Gastroesophageal sphincter (tissue), 4 donors: ENCODE results near the gene NPHP4. TPM values are rescaled to one million over a fixed set of nuclear protein-coding genes. Genes with fewer than 3 reads are reported as not detected.

Source experiments
- ATAC-seq: fragments of 150-250 bp; one replicate; pipeline ENCODE4 v1.9.1; 2016; ENCODE audit warnings: mild to moderate bottlenecking, moderate library complexity
- H3K27ac ChIP-seq, 4 donors: fragments of 200-600 bp; sonication (generic) in 3 of 4; 1 replicate in 3 of 4; 2 replicates in 1 of 4; pipeline ENCODE4 v1.5.1; 2016 to 2019
- H3K27me3 ChIP-seq: fragments of 200-600 bp; sonication (generic); one replicate; pipeline ENCODE4 v1.5.1; 2019
- H3K36me3 ChIP-seq, 2 donors: fragments of 200-600 bp; sonication (generic); one replicate each; pipeline ENCODE4 v1.5.1; 2019; ENCODE audit warnings: control low read depth in 1 of 2
- H3K4me1 ChIP-seq, 3 donors: fragments of 200-600 bp; sonication (generic); 1 replicate in 2 of 3; 2 replicates in 1 of 3; pipeline ENCODE4 v1.5.1; 2016 to 2019; ENCODE audit warnings: control low read depth in 2 of 3
- H3K4me3 ChIP-seq, 2 donors: fragments of 200-600 bp; sonication (generic); one replicate each; pipeline ENCODE4 v1.5.1; 2019; ENCODE audit warnings: mild to moderate bottlenecking in 1 of 2, moderate library complexity in 1 of 2
- H3K9me3 ChIP-seq, 3 donors: fragments of 200-600 bp; sonication (generic); one replicate each; pipeline ENCODE4 v1.5.1; 2017 to 2019; ENCODE audit warnings: control low read depth in 2 of 3
- EP300 ChIP-seq: sonication (generic); formaldehyde crosslinking; IDR thresholded peaks from one replicate; pipeline ENCODE4 v1.6.1; 2017; ENCODE audit warnings: antibody characterized with exemption, mild to moderate bottlenecking
- POLR2A ChIP-seq, 2 donors: fragments of 450-650 bp; IDR thresholded peaks; one replicate each; pipeline ENCODE4 v1.6.1; 2017; ENCODE audit warnings: antibody characterized with exemption in 2 of 2, mild to moderate bottlenecking in 2 of 2, moderate library complexity in 1 of 2
- POLR2AphosphoS5 ChIP-seq: sonication (generic); formaldehyde crosslinking; IDR thresholded peaks from one replicate; pipeline ENCODE4 v1.6.1; 2017; ENCODE audit warnings: antibody characterized with exemption
- WGBS, 2 donors: methylation state at CpG; one replicate each; pipeline ENCODE4 v1.1.5; 2018; ENCODE audit warnings: low coverage in 1 of 2; 5-methylcytosine and 5-hydroxymethylcytosine counted together
- total RNA-seq, 4 donors: library from RNA; depleted of rRNA; stranded (reverse); fragments of >200 nt; gene quantifications; one replicate each; pipeline ENCODE4 v1.1.0, GENCODE V29; 2016
- TF ChIP-seq, protein P1 (sequence below), 4 experiments: fragments of 200-600 bp in 2 of 4; fragments of 450-650 bp in 2 of 4; sonication (generic) in 1 of 4; IDR thresholded peaks; one replicate each; pipeline ENCODE4 v1.5.1; 2017 to 2019; ENCODE audit warnings: antibody characterized with exemption in 4 of 4, mild to moderate bottlenecking in 2 of 4, moderate library complexity in 2 of 4

NPHP4 gene
- total RNA-seq, 4 donors from 2014 or later = 5.7 to 9.7 (median 6.2) TPM

DNA sequence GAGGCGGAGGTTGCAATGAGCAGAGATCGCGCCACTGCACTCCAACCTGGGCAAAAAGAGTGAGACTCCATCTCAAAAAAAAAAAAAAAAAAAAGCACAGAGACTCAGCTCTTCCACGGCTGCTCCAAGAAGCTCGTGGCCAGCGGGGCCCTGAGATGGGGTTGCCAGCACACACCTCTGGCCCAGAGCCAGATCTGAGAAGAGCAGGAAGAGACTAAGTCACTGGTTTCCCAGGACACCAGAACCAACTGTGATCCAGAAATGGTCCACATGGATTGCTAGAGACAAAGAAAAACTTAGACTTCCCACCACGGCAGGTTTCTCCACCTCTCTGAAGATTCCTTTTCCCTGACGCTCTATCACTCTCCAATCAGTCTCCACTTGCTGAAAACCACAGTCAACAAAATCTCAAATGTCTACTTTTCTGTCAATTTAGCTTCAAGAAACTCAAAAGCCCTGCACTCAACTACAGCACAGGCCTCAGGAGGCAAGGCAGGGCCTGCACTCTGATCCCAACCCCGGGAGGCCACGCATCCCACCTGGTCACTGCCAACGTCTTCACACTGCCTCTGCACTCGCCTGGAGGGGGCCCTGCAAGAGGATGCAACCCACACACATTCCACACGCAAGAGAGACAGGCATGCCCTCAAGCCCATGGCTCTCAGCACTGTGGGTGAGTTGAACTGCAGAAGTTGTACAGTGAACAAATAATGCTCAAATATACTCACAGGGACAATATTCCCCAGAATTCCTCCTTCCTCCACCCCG lies 79.0 kb downstream of the NPHP4 start:
- 85 to 89% methylated on average over 6 of the region's 14 CpGs for WGBS, 2 donors
- ATAC-seq = no peak
- peaks cover 0 to 12% (median 0%) of the 10 kb centered on the region in 3 donors for H3K4me1 ChIP-seq
- H3K27ac ChIP-seq = no peak overlapping the region
- no peak overlapping the region for H3K4me3 ChIP-seq
- no peaks in the 10 kb centered on the region for H3K9me3 ChIP-seq
- H3K36me3 ChIP-seq = peaks cover 0 to 35% of the 10 kb centered on the region in 2 donors
- TF ChIP-seq POLR2AphosphoS5 (no peak), EP300 (no peak), POLR2A (IDR thresholded peaks at IDR 0.05) (no peak)
- TF ChIP-seq, protein P1, sequence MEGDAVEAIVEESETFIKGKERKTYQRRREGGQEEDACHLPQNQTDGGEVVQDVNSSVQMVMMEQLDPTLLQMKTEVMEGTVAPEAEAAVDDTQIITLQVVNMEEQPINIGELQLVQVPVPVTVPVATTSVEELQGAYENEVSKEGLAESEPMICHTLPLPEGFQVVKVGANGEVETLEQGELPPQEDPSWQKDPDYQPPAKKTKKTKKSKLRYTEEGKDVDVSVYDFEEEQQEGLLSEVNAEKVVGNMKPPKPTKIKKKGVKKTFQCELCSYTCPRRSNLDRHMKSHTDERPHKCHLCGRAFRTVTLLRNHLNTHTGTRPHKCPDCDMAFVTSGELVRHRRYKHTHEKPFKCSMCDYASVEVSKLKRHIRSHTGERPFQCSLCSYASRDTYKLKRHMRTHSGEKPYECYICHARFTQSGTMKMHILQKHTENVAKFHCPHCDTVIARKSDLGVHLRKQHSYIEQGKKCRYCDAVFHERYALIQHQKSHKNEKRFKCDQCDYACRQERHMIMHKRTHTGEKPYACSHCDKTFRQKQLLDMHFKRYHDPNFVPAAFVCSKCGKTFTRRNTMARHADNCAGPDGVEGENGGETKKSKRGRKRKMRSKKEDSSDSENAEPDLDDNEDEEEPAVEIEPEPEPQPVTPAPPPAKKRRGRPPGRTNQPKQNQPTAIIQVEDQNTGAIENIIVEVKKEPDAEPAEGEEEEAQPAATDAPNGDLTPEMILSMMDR (IDR thresholded peaks at IDR 0.05) = no peak
- H3K27me3 ChIP-seq = no peaks in the 10 kb centered on the region

DNA sequence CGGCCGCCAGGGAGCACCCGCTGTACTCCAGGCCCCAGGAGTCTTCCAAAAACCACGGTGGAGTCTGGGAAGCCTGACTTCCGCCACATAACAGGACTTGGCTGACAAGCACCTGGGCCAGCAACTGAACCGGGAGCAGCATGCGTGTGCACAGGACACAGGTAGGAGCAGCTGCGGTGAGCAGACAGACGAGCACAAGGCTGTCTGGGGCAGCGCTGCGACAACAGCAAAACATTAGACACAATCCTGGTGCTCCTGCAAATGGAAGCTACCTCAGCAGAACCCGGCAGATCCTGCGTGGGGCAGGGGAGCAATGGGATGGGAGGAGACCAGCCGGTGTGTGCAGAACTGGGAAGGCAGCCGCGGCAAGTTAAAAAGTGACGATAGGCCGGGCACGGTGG lies 80.4 kb downstream of the NPHP4 start:
- H3K27ac ChIP-seq = no peak overlapping the region
- peaks cover 0 to 12% (median 0%) of the 10 kb centered on the region in 3 donors for H3K4me1 ChIP-seq
- TF ChIP-seq POLR2A (IDR thresholded peaks at IDR 0.05) (no peak), EP300 (no peak), POLR2AphosphoS5 (no peak)
- TF ChIP-seq, protein P1 (IDR thresholded peaks at IDR 0.05) = no peak
- H3K4me3 ChIP-seq = no peak overlapping the region
- no peak for ATAC-seq
- H3K36me3 ChIP-seq = peaks cover 0 to 47% of the 10 kb centered on the region in 2 donors
- H3K27me3 ChIP-seq = no peaks in the 10 kb centered on the region
- WGBS, 2 donors = 94% methylated on average over 14 of the region's 19 CpGs; no CpG with 5 or more reads in 1 of the 2 donors
- H3K9me3 ChIP-seq = no peaks in the 10 kb centered on the region

DNA sequence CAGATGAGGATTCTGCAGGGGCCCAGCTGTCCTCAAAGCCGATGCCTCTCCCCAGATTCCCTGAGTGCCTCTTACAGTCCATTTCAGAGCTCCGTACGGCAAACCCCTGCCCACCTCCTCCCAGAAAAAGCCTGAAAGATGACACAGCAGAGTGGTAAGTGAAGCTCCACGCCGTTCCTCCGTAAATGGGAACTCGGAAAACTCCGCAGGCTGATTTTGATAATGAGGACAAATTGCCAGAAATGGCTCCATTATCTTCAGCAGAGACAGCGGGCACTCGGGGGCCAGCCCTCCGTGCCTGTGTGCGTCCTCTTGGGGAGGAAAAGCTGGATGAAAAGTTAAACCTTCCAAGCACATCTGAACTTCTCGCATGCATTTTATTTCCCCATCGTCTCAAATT lies 81.1 kb downstream of the NPHP4 start:
- 90% methylated on average over 6 to 13 of the region's 14 CpGs for WGBS, 2 donors

DNA sequence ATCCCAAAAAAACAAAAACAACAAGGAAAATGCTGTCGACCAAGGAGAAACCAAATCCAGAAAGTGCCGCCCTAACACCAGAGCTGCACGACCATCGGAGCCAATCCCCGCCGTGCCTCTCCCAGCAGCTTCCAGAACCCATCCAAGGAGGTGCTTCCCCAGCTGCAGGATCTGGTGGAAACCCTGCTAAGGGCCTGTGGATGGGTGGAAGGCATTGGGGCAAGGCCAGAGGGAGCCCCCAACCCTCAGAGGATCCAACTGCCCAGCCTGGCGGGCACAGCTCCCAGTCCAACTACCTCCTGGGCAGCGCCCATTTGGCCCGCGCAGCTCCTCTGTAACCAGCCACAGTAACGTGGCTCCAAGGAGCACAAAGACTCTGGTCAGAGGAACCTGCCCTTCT lies 81.6 kb downstream of the NPHP4 start:
- Histone ChIP-seq H3K27ac (no peak overlapping the region), H3K4me3 (no peak overlapping the region), H3K4me1 (peaks cover 0 to 6% (median 0%) of the 10 kb centered on the region in 3 donors), H3K9me3 (no peaks in the 10 kb centered on the region), H3K27me3 (no peaks in the 10 kb centered on the region), H3K36me3 (peaks cover 0 to 57% of the 10 kb centered on the region in 2 donors)
- TF ChIP-seq EP300 = no peak
- TF ChIP-seq POLR2A (IDR thresholded peaks at IDR 0.05) = no peak
- TF ChIP-seq POLR2AphosphoS5 = no peak
- TF ChIP-seq, protein P1 (IDR thresholded peaks at IDR 0.05) = no peak
- ATAC-seq = no peak
- 74% methylated on average over 6 of the region's 11 CpGs; no CpG with 5 or more reads in 1 of the 2 donors for WGBS, 2 donors

More for the DNA sequence above, 81.1 kb downstream of the NPHP4 start:
- Histone ChIP-seq H3K27ac (no peak overlapping the region), H3K9me3 (no peaks in the 10 kb centered on the region), H3K4me1 (peaks cover 0 to 11% (median 0%) of the 10 kb centered on the region in 3 donors), H3K36me3 (peaks cover 0 to 54% of the 10 kb centered on the region in 2 donors), H3K27me3 (no peaks in the 10 kb centered on the region), H3K4me3 (no peak overlapping the region)
- ATAC-seq = no peak
- TF ChIP-seq POLR2A (IDR thresholded peaks at IDR 0.05) (no peak), POLR2AphosphoS5 (no peak), EP300 (no peak)
- TF ChIP-seq, protein P1 (IDR thresholded peaks at IDR 0.05) = no peak

DNA sequence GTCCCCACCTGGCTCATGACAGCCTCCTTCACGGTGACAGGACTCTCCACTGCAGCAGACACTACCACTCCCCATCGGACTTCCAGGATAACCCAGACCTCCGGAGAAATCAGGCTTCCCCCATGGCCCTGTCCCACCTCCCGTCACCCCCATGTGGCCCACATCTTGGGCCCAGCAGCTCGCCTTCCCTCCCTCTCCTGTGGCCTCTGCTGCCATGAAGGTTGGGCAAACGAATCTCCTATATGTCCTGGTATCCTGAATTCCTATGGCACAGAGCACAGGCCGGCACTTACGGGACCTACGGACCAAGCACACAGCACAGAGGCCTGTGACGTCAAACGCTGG lies 82.0 kb downstream of the NPHP4 start:
- WGBS, 2 donors = 91 to 94% methylated on average over 4 to 6 of the region's 11 CpGs

More for the DNA sequence above, 82.0 kb downstream of the NPHP4 start:
- Histone ChIP-seq H3K27me3 (no peaks in the 10 kb centered on the region), H3K27ac (no peak overlapping the region), H3K4me1 (peaks cover 0 to 2% (median 0%) of the 10 kb centered on the region in 3 donors), H3K9me3 (no peaks in the 10 kb centered on the region), H3K36me3 (peaks cover 0 to 62% of the 10 kb centered on the region in 2 donors), H3K4me3 (no peak overlapping the region)
- no peak for TF ChIP-seq POLR2AphosphoS5
- TF ChIP-seq POLR2A (IDR thresholded peaks at IDR 0.05) = no peak
- TF ChIP-seq, protein P1 (IDR thresholded peaks at IDR 0.05) = no peak
- TF ChIP-seq EP300 = no peak
- no peak for ATAC-seq
